HG02885 (cell line): ENCODE measurements around the gene TSPAN8.
"Not testable (repeated sequence)": the region's sequence is repeated elsewhere in the genome, so short reads cannot be mapped to it uniquely, and the experiment has no call there.

Source experiments
- ATAC-seq: cut with Tn5 transposase; IDR thresholded peaks from one replicate; pipeline ENCODE4 v1.9.1; 2021; ENCODE audit warnings: mild to moderate bottlenecking; ENCODE audit not compliant: unreplicated experiment, poor library complexity

TSPAN8 gene

DNA sequence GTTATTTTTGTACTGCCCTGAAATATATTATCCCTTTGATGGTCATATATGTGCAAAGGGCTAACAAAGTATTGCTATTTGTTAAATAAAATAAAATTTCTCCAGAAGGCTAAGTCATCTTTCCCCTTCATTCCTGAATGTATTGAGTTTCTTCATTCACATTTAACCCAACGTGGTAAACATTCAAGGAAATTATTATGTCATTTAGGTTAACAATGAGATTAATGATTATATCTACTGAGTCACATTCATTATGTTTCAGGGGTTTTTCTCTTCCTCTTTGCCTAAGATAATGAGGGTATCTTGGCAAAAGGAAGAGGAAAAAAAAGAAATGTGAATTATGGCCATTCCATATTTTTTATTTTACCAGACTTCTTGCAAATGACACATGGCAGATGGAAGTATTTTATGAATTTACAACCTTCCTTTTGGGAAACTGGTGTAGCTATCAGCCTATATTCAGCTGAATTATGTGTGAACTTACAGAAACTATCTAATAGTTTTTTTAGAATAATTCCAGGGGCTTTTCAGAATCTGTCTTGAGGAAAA, 27.2 kb downstream of the TSPAN8 start:
- ATAC-seq: no peak

GRCh38 chr12:71129364-71129763, 28.4 kb downstream of the TSPAN8 start:
- no peak for ATAC-seq

- no peak for ATAC-seq
These were observed 29.5 kb downstream of the TSPAN8 start for GRCh38 chr12:71128191-71128788.

GRCh38 chr12:71125949-71126348, 31.9 kb downstream of the TSPAN8 start:
- ATAC-seq: no peak

DNA sequence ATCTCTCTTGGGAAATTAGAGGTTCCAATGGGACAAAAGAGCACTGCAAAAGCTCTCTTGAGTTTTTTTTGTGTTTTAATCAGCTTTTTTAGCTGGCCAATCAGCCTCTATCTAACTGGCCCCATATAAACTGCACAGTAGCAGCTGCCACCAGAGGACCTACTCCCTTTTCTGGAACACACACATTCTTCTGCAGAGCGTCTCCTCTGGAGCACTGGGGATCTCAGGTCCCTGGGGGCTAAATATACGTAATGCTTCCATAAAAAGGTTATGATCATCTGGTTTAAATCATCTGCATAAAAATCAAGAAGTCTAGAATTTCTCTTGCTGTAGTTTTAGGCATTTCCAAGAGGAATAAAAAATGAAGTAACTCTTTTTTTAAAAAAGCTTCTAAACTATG, 32.3 kb downstream of the TSPAN8 start:
- no peak for ATAC-seq

GRCh38 chr12:71124835-71125460, 32.9 kb downstream of the TSPAN8 start:
- ATAC-seq: no peak

DNA sequence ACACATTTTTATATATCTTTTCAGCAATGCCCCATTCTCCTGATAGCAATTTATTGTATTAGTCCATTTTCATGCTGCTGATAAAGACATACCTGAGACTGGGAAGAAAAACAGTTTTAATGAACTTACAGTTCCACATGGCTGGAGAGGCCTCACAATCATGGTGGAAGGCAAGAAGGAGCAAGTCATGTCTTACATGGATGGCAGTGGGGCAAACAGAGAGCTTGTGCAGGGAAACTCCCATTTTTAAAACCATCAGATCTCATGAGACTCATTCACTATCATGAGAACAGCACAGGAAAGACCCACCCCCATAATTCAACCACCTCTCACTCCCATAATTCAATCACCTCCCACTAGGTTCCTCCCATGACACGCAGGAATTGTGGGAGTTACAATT, 44.7 kb downstream of the TSPAN8 start:
- not testable (repeated sequence) for ATAC-seq

DNA sequence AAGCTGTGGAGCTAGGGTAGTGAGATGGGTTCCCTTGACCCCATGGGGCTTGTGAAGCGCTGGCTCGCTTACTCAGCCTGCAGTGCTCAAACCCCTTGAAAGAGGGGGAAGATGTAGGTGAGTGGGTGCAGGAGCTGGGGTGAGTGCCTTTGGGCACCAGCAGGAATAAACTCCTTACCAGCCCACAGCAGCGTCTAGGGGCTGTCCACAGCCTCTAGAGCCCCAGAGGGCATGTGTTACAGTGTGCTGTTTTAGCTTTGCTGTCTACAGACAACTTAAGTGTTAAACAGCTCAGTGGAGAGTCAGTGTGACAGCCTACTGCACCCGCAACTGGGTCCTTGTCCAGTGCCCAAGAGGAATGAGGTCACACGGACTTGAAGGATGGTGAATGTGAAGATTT, 48.0 kb downstream of the TSPAN8 start:
- ATAC-seq: no peak

DNA sequence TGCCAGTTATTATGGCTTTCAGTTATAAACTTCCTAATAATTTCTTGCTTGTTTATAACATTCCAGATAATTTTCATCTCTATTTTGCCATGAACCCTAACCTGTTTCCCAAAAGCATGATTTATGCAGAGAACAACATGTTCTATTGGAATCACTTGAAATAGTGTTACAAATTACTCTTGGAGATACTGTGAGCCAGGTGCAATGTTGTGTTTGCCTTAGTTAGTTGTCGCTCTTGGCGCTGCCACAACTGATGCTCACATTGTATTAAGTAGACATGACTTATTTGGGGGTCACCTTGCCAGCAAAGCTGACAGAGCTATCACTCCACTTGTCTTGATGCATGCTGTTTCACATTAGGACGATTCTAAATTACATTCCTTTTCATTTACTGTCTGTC, 49.4 kb downstream of the TSPAN8 start:
- no peak for ATAC-seq

DNA sequence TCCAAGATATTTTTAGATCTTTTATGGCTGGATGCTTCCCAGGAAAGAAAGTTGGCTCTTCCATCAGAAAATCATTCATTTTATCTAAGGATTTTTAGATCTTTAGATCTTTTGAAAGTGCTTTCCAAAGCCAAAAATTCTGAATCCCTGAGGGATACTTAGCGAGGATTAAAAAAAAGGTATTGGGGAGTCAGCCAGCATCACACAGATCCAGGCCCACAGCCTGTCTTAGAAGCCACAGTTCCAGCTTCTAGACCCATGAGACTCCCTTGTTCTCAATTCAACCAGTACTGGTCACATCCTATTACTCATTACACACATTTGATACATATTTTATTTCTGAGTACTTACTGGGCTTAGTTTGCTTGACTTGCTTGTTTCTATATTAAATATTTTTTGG, 49.9 kb downstream of the TSPAN8 start:
- ATAC-seq: no peak

- ATAC-seq: no peak
These were observed 51.8 kb downstream of the TSPAN8 start for GRCh38 chr12:71105956-71106355.

DNA sequence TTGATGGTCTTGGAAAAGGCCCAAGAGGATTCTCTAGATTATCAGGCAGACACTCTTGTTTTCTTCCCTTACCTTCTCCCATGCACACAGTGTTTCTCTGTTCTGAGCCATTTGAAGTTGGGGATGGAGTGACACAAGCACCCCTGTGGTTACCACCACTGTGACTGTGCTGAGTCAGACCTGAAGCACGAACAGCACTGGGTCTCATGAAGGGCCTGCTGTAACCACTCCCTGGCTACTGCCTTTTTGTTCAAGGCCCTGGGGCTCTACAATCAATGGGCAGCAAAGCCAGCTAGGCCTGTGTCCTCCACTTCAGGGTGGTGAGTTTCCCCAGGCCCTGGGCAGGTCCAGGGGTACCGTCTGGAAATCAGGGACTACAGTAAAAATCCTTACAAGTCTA, 65.5 kb downstream of the TSPAN8 start:
- no peak for ATAC-seq

GRCh38 chr12:71090971-71091370, 66.8 kb downstream of the TSPAN8 start:
- ATAC-seq: no peak

DNA sequence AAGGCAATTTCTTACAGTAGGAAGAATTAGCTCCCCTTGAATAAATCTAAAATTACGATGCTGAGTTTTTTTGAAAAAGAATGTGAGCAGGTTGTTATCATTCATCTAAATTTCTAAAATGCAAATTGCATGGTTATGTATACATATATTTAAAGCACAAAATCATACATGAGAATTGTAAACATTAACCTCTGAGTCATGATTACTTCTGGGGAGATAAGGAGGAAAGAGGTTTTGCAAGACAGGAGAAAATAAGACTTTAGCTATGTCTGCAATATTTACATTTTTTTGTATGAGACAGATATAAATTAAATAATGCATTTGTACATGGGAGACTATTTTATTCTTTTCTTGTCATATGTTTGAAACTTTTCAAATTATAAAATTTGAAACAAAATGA, 72.2 kb downstream of the TSPAN8 start:
- no peak for ATAC-seq

GRCh38 chr12:71075743-71076142, 82.1 kb downstream of the TSPAN8 start:
- no peak for ATAC-seq
